Naive thymus-derived CD4-positive, alpha-beta T cell (primary cell): Measurements from ENCODE around the gene ZNF709. TPM values are rescaled to one million over a fixed set of nuclear protein-coding genes. Genes with fewer than 3 reads are reported as not detected.
"Not testable (repeated sequence)": the region's sequence is repeated elsewhere in the genome, so short reads cannot be mapped to it uniquely, and the experiment has no call there.

Experiments used
- ATAC-seq: fragments of 150-1000 bp; cut with Tn5 transposase; 2 replicates; pipeline ENCODE4 v1.10.0; 2021; ENCODE audit warnings: mild to moderate bottlenecking, moderate library complexity
- CTCF ChIA-PET: fragments of 350-600 bp; sonication (Branson Sonifier 250); formaldehyde crosslinking; loops from one replicate; lab custom pipeline; 2021; ENCODE audit warnings: antibody characterized with exemption; lab: Charles Lee
- POLR2A ChIA-PET: fragments of 350-600 bp; sonication (Branson Sonifier 250); formaldehyde crosslinking; loops from one replicate; lab custom pipeline; 2021; ENCODE audit warnings: antibody characterized with exemption, inconsistent platforms; lab: Charles Lee
- DNase-seq, 9 donors: peaks; one replicate each; pipeline versions ENCODE4 v3.0.0 to v3.0.0-alpha.2; 2020 to 2022; ENCODE audit warnings: mixed read lengths in 1 of 9
- H3K27ac ChIP-seq: one replicate; pipeline ENCODE4 v1.7.0; 2013; ENCODE audit warnings: mild to moderate bottlenecking, low read depth, low read length, moderate library complexity
- H3K27me3 ChIP-seq, 2 donors: one replicate each; pipeline ENCODE4 v1.7.0; 2013; ENCODE audit warnings: low read length in 2 of 2, mild to moderate bottlenecking in 2 of 2, moderate library complexity in 2 of 2; ENCODE audit not compliant: control insufficient read depth in 2 of 2, insufficient read depth in 2 of 2
- H3K36me3 ChIP-seq, 3 experiments: 1 replicate in 2 of 3; 2 replicates in 1 of 3; pipeline ENCODE4 v1.7.0; 2013; ENCODE audit warnings: low read length in 3 of 3, mild to moderate bottlenecking in 3 of 3, moderate library complexity in 1 of 3; ENCODE audit not compliant: insufficient read depth in 3 of 3, control insufficient read depth in 2 of 3
- H3K4me1 ChIP-seq, 2 donors: one replicate each; pipeline ENCODE4 v1.7.0; 2013; ENCODE audit warnings: low read length in 2 of 2, mild to moderate bottlenecking in 2 of 2, moderate library complexity in 1 of 2; ENCODE audit not compliant: control insufficient read depth in 2 of 2, insufficient read depth in 2 of 2
- H3K4me3 ChIP-seq: 2 replicates; pipeline ENCODE4 v1.7.0; 2013; ENCODE audit warnings: mild to moderate bottlenecking, low read length
- H3K9me3 ChIP-seq, 3 experiments: 1 replicate in 2 of 3; 2 replicates in 1 of 3; pipeline ENCODE4 v1.7.0; 2013; ENCODE audit warnings: low read length in 3 of 3; ENCODE audit not compliant: control insufficient read depth in 2 of 3
- H3K27ac Mint-ChIP-seq, 9 donors: one replicate each; pipeline ENCODE4 v1.8.0; 2020 to 2022; ENCODE audit warnings: mixed read lengths in 9 of 9, mild to moderate bottlenecking in 8 of 9, moderate library complexity in 5 of 9, inconsistent platforms in 2 of 9
- H3K27me3 Mint-ChIP-seq, 5 donors: one replicate each; pipeline ENCODE4 v1.8.0; 2021 to 2022; ENCODE audit warnings: mixed read lengths in 5 of 5, mild to moderate bottlenecking in 1 of 5
- H3K36me3 Mint-ChIP-seq, 5 donors: one replicate each; pipeline ENCODE4 v1.8.0; 2020 to 2022; ENCODE audit warnings: mixed read lengths in 5 of 5, mild to moderate bottlenecking in 3 of 5, inconsistent platforms in 1 of 5
- H3K4me1 Mint-ChIP-seq, 7 donors: one replicate each; pipeline ENCODE4 v1.8.0; 2020 to 2022; ENCODE audit warnings: mixed read lengths in 7 of 7, mild to moderate bottlenecking in 3 of 7, inconsistent platforms in 1 of 7
- H3K4me3 Mint-ChIP-seq, 10 donors: one replicate each; pipeline ENCODE4 v1.8.0; 2020 to 2022; ENCODE audit warnings: mild to moderate bottlenecking in 10 of 10, mixed read lengths in 10 of 10, moderate library complexity in 6 of 10, inconsistent platforms in 2 of 10
- H3K9me3 Mint-ChIP-seq, 11 donors: one replicate each; pipeline ENCODE4 v1.8.0; 2020 to 2022; ENCODE audit warnings: mixed read lengths in 11 of 11, mild to moderate bottlenecking in 4 of 11, inconsistent platforms in 1 of 11, moderate library complexity in 1 of 11
- intact Hi-C, 2 donors: fragments of 100-400 bp; cut with micrococcal nuclease; formaldehyde crosslinking; loops; one replicate each; pipeline ENCODE4 v1.15.1; 2023
- polyA plus RNA-seq, 2 donors: library from polyadenylated mRNA; unstranded; fragments of 300-500 nt; fragmentation: Illumina TruSeq; gene quantifications; one replicate each; pipeline ENCODE4 v1.2.3, GENCODE V29; 2021
- total RNA-seq, 6 experiments: library from RNA in 5 of 6; stranded (reverse) in 5 of 6; gene quantifications; 1 replicate in 5 of 6; 2 replicates in 1 of 6; pipeline ENCODE4 v1.2.3 and lab custom pipeline; 2021 to 2026

ZNF709 gene
- total and polyA plus RNA-seq, 7 experiments from 2014 or later: 2.0 to 8.0 (median 4.2) TPM

DNA sequence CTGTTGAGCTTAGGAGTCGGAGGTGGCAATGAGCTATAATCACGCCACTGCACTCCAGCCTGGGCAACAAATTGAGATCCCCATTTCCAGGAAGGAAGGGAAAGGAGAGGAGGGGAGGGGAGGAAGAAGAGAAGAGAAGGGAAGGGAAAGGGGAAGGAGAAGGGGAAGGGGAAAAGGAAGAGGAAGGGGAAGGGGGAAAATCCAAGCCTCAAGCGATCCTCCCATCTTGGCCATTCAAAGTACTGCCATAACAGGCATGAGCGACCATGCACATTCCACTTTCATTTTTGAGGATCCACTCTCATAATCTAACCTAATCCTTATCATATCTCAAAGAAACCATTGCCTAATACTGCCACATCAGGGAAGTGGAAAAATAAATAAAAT, 58.7 kb downstream of the ZNF709 start:
- Histone ChIP-seq H3K36me3 (peaks cover 0 to 7% (median 5%) of the 10 kb centered on the region in 3 experiments), H3K27me3 (no peaks in the 10 kb centered on the region), H3K4me1 (no peaks in the 10 kb centered on the region), H3K27ac (no peak overlapping the region), H3K4me3 (no peak overlapping the region), H3K9me3 (peaks cover 0 to 17% (median 0%) of the 10 kb centered on the region in 3 experiments)
- no peak for ATAC-seq
- no peak overlapping the region for H3K27ac Mint-ChIP-seq
- H3K27me3 Mint-ChIP-seq: no peaks in the 10 kb centered on the region
- intact Hi-C loops: no loop called here
- H3K4me1 Mint-ChIP-seq: no peaks in the 10 kb centered on the region
- peaks cover 3 to 66% (median 43%) of the 10 kb centered on the region in 11 donors for H3K9me3 Mint-ChIP-seq
- POLR2A ChIA-PET: no interaction called here
- CTCF ChIA-PET: interaction anchor here (0.8 kb wide), 1 partner anchor 9 kb away, joined by 4 read pairs; no protein-coding TSS in a partner anchor
- DNase-seq: no peak
- H3K4me3 Mint-ChIP-seq: no peak overlapping the region
- peaks cover 16 to 65% (median 51%) of the 10 kb centered on the region in 5 donors for H3K36me3 Mint-ChIP-seq

DNA sequence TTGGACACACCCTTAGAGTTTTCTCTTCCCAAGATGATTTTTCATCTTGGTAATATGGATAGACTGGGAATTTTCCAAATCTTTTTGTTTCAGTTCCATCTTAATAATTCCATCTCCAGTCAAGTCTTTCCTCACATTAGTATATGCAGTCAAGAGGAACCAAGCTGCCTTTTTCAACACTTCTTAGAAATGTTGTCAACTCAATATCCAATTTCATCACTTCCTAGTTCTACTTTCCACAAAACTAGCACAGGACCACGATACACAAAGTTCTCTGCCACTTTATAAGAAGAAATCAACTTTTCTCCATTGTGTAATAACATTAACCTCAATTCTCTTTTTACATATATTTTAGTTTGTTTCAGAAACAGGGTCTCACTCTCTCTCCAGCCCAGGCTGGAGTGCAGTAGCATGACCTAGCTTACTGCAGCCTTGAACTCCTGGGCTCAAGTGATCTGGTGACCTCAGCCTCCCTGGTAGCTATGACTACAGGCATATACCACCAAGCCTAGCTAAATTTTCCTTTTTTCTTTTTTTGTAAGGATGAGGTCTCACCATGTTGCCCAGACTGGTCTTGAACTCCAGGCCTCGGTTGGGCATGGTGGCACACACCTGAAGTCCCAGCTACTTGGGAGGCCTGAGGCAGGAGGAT, 59.3 kb downstream of the ZNF709 start:
- ChIA-PET POLR2A (no interaction called here), CTCF (interaction anchor here (0.8 kb wide), 1 partner anchor 9 kb away, joined by 4 read pairs; no protein-coding TSS in a partner anchor)
- H3K36me3 ChIP-seq: peaks cover 0 to 2% (median under 1%) of the 10 kb centered on the region in 3 experiments
- peaks cover 13 to 62% (median 47%) of the 10 kb centered on the region in 5 donors for H3K36me3 Mint-ChIP-seq
- H3K27me3 Mint-ChIP-seq: no peaks in the 10 kb centered on the region
- no peaks in the 10 kb centered on the region for H3K27me3 ChIP-seq
- H3K9me3 ChIP-seq: peaks cover 0 to 11% (median 0%) of the 10 kb centered on the region in 3 experiments
- H3K4me1 ChIP-seq: no peaks in the 10 kb centered on the region
- no peak overlapping the region for H3K27ac ChIP-seq
- DNase-seq (no peak), ATAC-seq (no peak)
- no peak overlapping the region for H3K4me3 ChIP-seq
- intact Hi-C loops: no loop called here
- H3K4me3 Mint-ChIP-seq: no peak overlapping the region
- H3K27ac Mint-ChIP-seq: no peak overlapping the region
- no peaks in the 10 kb centered on the region for H3K4me1 Mint-ChIP-seq
- peaks cover 3 to 61% (median 39%) of the 10 kb centered on the region in 11 donors for H3K9me3 Mint-ChIP-seq

DNA sequence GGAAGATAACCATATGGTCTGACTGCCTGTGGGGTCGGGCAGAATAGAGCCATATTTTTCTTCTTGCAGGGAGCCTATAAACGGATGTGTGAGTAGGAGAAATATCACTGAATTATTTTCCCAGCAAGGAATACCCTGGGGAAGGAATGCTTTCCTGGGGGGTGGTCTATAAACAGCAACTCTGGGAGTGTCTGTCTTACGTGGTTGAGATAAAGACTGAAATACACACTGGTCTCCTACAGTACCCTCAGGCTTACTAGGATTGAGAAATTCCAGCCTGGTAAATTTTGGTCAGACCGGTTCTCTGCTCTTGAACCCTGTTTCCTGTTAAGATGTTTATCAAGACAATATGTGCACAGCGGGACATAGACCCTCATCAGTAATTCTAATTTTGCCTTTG, 67.3 kb downstream of the ZNF709 start:
- H3K27me3 Mint-ChIP-seq, H3K4me1 Mint-ChIP-seq, POLR2A ChIA-PET, intact Hi-C loops, H3K4me3 ChIP-seq, H3K27ac ChIP-seq, CTCF ChIA-PET, H3K4me3 Mint-ChIP-seq, H3K9me3 ChIP-seq, H3K4me1 ChIP-seq, H3K27ac Mint-ChIP-seq, ATAC-seq, H3K27me3 ChIP-seq, H3K36me3 ChIP-seq, DNase-seq: not testable (repeated sequence)
- Mint-ChIP-seq H3K36me3 (peaks cover 5 to 50% (median 29%) of the 10 kb centered on the region in 5 donors), H3K9me3 (peaks cover 0 to 68% (median 16%) of the 10 kb centered on the region in 11 donors)

DNA sequence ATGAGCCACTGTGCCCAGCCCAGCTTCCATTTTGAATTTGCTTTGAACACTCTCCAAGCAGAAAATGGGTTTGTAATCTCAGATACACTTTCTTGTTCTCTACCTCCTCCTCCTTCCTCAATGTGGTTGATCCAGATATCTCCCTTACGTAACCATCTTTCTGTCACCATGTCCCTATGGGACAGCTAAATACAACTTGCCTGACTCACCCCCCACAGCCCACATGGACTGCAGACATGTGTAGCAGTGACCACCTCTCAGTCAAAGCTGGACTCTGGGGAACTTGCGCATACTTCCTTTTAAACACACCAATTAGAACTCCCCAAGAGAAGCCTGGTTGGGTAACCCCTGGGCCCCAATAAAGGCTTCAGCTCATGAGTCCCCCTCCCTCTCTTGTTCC, 72.7 kb downstream of the ZNF709 start:
- ChIA-PET POLR2A (no interaction called here), CTCF (no interaction called here)
- Mint-ChIP-seq H3K36me3 (peaks cover 5 to 37% (median 18%) of the 10 kb centered on the region in 5 donors), H3K4me3 (no peak overlapping the region), H3K27ac (no peak overlapping the region), H3K27me3 (no peaks in the 10 kb centered on the region), H3K9me3 (peaks cover 4 to 48% (median 15%) of the 10 kb centered on the region in 11 donors), H3K4me1 (no peaks in the 10 kb centered on the region)
- Histone ChIP-seq H3K27me3 (no peaks in the 10 kb centered on the region), H3K36me3 (no peaks in the 10 kb centered on the region), H3K4me3 (no peak overlapping the region), H3K4me1 (no peaks in the 10 kb centered on the region), H3K27ac (no peak overlapping the region), H3K9me3 (no peaks in the 10 kb centered on the region)
- no peak for ATAC-seq
- intact Hi-C loops: no loop called here
- no peak for DNase-seq

Other genes with a start within 250 kb of the ZNF709 start
- gene ZNF44, start 189.9 kb downstream of the ZNF709 start, total RNA-seq: 10 to 100 TPM; 16.3 to 67.4 (median 31.3) TPM
- 10 to 100 TPM; 19.2 to 32.2 TPM for gene ZNF44, start 189.9 kb downstream of the ZNF709 start, polyA plus RNA-seq
- 10 to 100 TPM in 2 of 5 experiments, 1 to 10 TPM in 3; 2.8 to 23.2 (median 6.1) TPM for gene ZNF563, start 151.2 kb downstream of the ZNF709 start, total RNA-seq
- gene ZNF563, start 151.2 kb downstream of the ZNF709 start, polyA plus RNA-seq: 1 to 10 TPM; 6.8 to 9.8 TPM
- gene ZNF442, start 119.1 kb downstream of the ZNF709 start, total RNA-seq: 1 to 10 TPM in 2 of 5 experiments, under 1 TPM in 3; 0.44 to 6.0 (median 0.58) TPM
- 1 to 10 TPM; 1.1 TPM for gene ZNF442, start 119.1 kb downstream of the ZNF709 start, polyA plus RNA-seq
- gene ZNF799, start 83.5 kb downstream of the ZNF709 start, total RNA-seq: 1 to 10 TPM; 1.7 to 9.9 (median 4.4) TPM
- 1 to 10 TPM; 4.3 to 8.0 TPM for gene ZNF799, start 83.5 kb downstream of the ZNF709 start, polyA plus RNA-seq
- 1 to 10 TPM; 3.0 to 9.1 (median 4.1) TPM for gene ZNF443, start 43.8 kb downstream of the ZNF709 start, total RNA-seq
- gene ZNF443, start 43.8 kb downstream of the ZNF709 start, polyA plus RNA-seq: 1 to 10 TPM; 1.6 to 3.9 TPM
- gene ZNF564, start 66.7 kb upstream of the ZNF709 start, total RNA-seq: 10 to 100 TPM; 10.5 to 33.6 (median 19.0) TPM
- gene ZNF564, start 66.7 kb upstream of the ZNF709 start, polyA plus RNA-seq: 10 to 100 TPM; 15.3 to 17.9 TPM
- 10 to 100 TPM; 10.3 to 14.9 (median 11.6) TPM for gene ZNF490, start 126.0 kb upstream of the ZNF709 start, total RNA-seq
- gene ZNF490, start 126.0 kb upstream of the ZNF709 start, polyA plus RNA-seq: 1 to 10 TPM; 4.6 to 5.3 TPM
- 10 to 100 TPM; 29.1 to 53.3 (median 38.7) TPM for gene ZNF791, start 126.1 kb upstream of the ZNF709 start, total RNA-seq
- 10 to 100 TPM; 12.6 to 13.1 TPM for gene ZNF791, start 126.1 kb upstream of the ZNF709 start, polyA plus RNA-seq
- gene MAN2B1, start 181.9 kb upstream of the ZNF709 start, total RNA-seq: 100 to 1,000 TPM; 105 to 215 (median 138) TPM
- gene MAN2B1, start 181.9 kb upstream of the ZNF709 start, polyA plus RNA-seq: 10 to 100 TPM; 40.6 to 59.5 TPM
- gene WDR83, start 182.0 kb upstream of the ZNF709 start, total RNA-seq: 10 to 100 TPM in 3 of 5 experiments, 1 to 10 TPM in 2; 7.8 to 18.6 (median 14.7) TPM
- gene WDR83, start 182.0 kb upstream of the ZNF709 start, polyA plus RNA-seq: 10 to 100 TPM; 13.9 to 20.6 TPM
- 100 to 1,000 TPM; 125 to 223 (median 174) TPM for gene DHPS, start 197.1 kb upstream of the ZNF709 start, total RNA-seq
- gene DHPS, start 197.1 kb upstream of the ZNF709 start, polyA plus RNA-seq: 100 to 1,000 TPM; 113 to 124 TPM
- not detected for gene GNG14, start 203.2 kb upstream of the ZNF709 start, total RNA-seq
- gene GNG14, start 203.2 kb upstream of the ZNF709 start, polyA plus RNA-seq: not detected
- gene FBXW9, start 211.8 kb upstream of the ZNF709 start, total RNA-seq: 1 to 10 TPM; 2.5 to 8.6 (median 4.3) TPM
- 1 to 10 TPM; 4.9 to 8.5 TPM for gene FBXW9, start 211.8 kb upstream of the ZNF709 start, polyA plus RNA-seq
- 10 to 100 TPM; 53.5 to 78.7 (median 62.5) TPM for gene TNPO2, start 239.1 kb upstream of the ZNF709 start, total RNA-seq
- 1 to 10 TPM; 2.0 to 3.8 TPM for gene TNPO2, start 239.1 kb upstream of the ZNF709 start, polyA plus RNA-seq
- 100 to 1,000 TPM; 175 to 225 (median 192) TPM for gene TRIR, start 249.9 kb upstream of the ZNF709 start, total RNA-seq
- gene TRIR, start 249.9 kb upstream of the ZNF709 start, polyA plus RNA-seq: 100 to 1,000 TPM; 177 to 216 TPM